Pancreas (tissue), 10 donors: Measurements from ENCODE around the gene GP1BB. TPM values are rescaled to one million over a fixed set of nuclear protein-coding genes. Genes with fewer than 3 reads are reported as not detected.

Source experiments
- ATAC-seq, 4 donors: fragments of 200-7000 bp; cut with Tn5 transposase; one replicate each; pipeline versions ENCODE4 v1.8.0 to v1.9.1; 2020; ENCODE audit warnings: mild to moderate bottlenecking in 4 of 4, moderate library complexity in 4 of 4
- DNase-seq, 6 donors: peaks; one replicate each; pipeline ENCODE4 v3.0.0-alpha.2; 2020
- FAIRE-seq: peaks from 2 replicates; lab custom pipeline; 2012; peaks lifted over from hg19 to GRCh38; lab: Jason Lieb, UNC
- H3K27ac ChIP-seq, 4 donors: fragments of 200-600 bp; sonication (generic); 1 replicate in 3 of 4; 2 replicates in 1 of 4; pipeline versions ENCODE4 v1.5.0 to v1.8.0; 2020
- H3K27me3 ChIP-seq, 4 donors: fragments of 200-600 bp; one replicate each; pipeline ENCODE4 v1.8.0; 2021
- H3K36me3 ChIP-seq, 3 donors: fragments of 200-600 bp; sonication (generic) in 1 of 3; one replicate each; pipeline versions ENCODE4 v1.5.0 to v1.8.0; 2020 to 2021
- H3K4me1 ChIP-seq, 3 donors: fragments of 200-600 bp; one replicate each; pipeline ENCODE4 v1.8.0; 2021
- H3K4me3 ChIP-seq, 4 donors: fragments of 200-600 bp; sonication (generic) in 2 of 4; one replicate each; pipeline versions ENCODE4 v1.5.0 to v1.8.0; 2020 to 2021
- H3K9me3 ChIP-seq, 4 donors: fragments of 200-600 bp; one replicate each; pipeline ENCODE4 v1.8.0; 2021
- CTCF ChIP-seq, 4 donors: fragments of 200-600 bp; sonication (generic) in 3 of 4; IDR thresholded peaks; one replicate each; pipeline versions ENCODE4 v1.5.0 to v1.8.0; 2021; ENCODE audit warnings: antibody characterized with exemption in 4 of 4
- WGBS, 2 donors: extraction: QIAGEN DNeasy Blood & Tissue Kit; methylation state at CpG; one replicate each; pipeline ENCODE4 v1.1.7; 2013; 5-methylcytosine and 5-hydroxymethylcytosine counted together
- intact Hi-C, 3 donors: fragments of 100-400 bp; cut with DNase I; formaldehyde crosslinking; loops; one replicate each; pipeline versions ENCODE4 v1.11.1 to v1.14.2; 2022
- polyA plus RNA-seq, 2 donors: library from polyadenylated mRNA; stranded (reverse); fragments of 200-250 nt; gene quantifications; one replicate each; pipeline ENCODE4 v1.2.3, GENCODE V29; 2013
- total RNA-seq, 6 donors: library from RNA; stranded (reverse); fragmentation: NEBNext Ultra II Directional in 4 of 6; extraction: Animal tissue kit (Norgen Biotek cat#: 25700) in 4 of 6; gene quantifications; one replicate each; pipeline versions ENCODE4 v1.2.1 to v1.2.4, GENCODE V29; 2021 to 2023
- donor health status: healthy with polysubstance abuse.
- donor health status: DM: no; HTN: no; CAD: no; lungs with moderate emphysema.
- donor health status: DM: no; HTN: no; CAD: no.
- donor health status: control.
- donor health status: control.
- donor health status: Bipolar disorder and iron deficiency.
- donor health status: DM: yes; HTN: yes; CAD: no.
- donor health status: DM: no; HTN: no; CAD: no.
- donor health status: DM: no; HTN: no; CAD: no.
- donor health status: DM: yes; HTN: yes; CAD: no.

Gene GP1BB
- total and polyA plus RNA-seq, 8 donors = 1.2 to 21.2 (median 1.5) TPM; not detected in 2

- ATAC-seq (no peak), DNase-seq (no peak), FAIRE-seq (no peak)
- Histone ChIP-seq H3K9me3 (no peaks in the 10 kb centered on the region), H3K27ac (no peak overlapping the region), H3K36me3 (no peaks in the 10 kb centered on the region), H3K4me3 (no peak overlapping the region), H3K4me1 (no peaks in the 10 kb centered on the region), H3K27me3 (no peaks in the 10 kb centered on the region)
- no peak for TF ChIP-seq CTCF (IDR thresholded peaks at IDR 0.05)
- 61 to 70% methylated on average over 21 of the region's 21 CpGs for WGBS, 2 donors
- intact Hi-C loops = no loop called here
Observed at GRCh38 chr22:19688301-19689290, 34.7 kb upstream of the GP1BB start.

DNA sequence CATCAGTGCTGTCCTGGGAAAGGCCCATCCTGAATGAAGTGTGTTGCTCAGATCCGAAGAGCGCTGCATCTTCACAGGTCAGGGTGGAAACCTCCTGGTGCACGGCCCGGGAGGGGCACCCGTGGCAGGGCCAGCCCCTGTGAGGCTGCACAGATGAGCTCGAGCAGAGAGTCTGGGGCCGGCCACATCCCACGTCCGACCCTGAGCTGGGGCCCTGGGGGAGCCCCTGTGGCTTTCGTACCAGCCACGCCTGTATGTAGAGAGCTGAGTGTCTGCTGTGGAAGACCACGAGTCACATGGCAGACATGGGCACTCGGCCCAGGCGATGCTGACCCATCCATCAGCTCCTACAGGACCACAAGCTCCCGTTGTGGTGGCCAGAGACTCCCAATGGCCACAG is 33.9 kb upstream of the GP1BB start:
- intact Hi-C loops = no loop called here
- H3K27ac ChIP-seq = no peak overlapping the region
- DNase-seq (no peak), ATAC-seq (no peak), FAIRE-seq (no peak)
- no peaks in the 10 kb centered on the region for H3K36me3 ChIP-seq
- H3K4me1 ChIP-seq = no peaks in the 10 kb centered on the region
- H3K4me3 ChIP-seq = no peak overlapping the region
- no peaks in the 10 kb centered on the region for H3K27me3 ChIP-seq
- WGBS, 2 donors = 57 to 73% methylated on average over 15 of the region's 15 CpGs
- no peaks in the 10 kb centered on the region for H3K9me3 ChIP-seq
- TF ChIP-seq CTCF (IDR thresholded peaks at IDR 0.05) = no peak

- Histone ChIP-seq H3K9me3 (no peaks in the 10 kb centered on the region), H3K4me1 (no peaks in the 10 kb centered on the region), H3K27ac (no peak overlapping the region), H3K36me3 (no peaks in the 10 kb centered on the region), H3K4me3 (no peak overlapping the region), H3K27me3 (no peaks in the 10 kb centered on the region)
- DNase-seq (no peak), ATAC-seq (no peak), FAIRE-seq (no peak)
- WGBS, 2 donors = 44 to 60% methylated on average over 9 of the region's 9 CpGs
- intact Hi-C loops = no loop called here
- no peak for TF ChIP-seq CTCF (IDR thresholded peaks at IDR 0.05)
Observed at GRCh38 chr22:19691007-19691720, 32.2 kb upstream of the GP1BB start.

- FAIRE-seq (no peak), ATAC-seq (peak in 2 of 4 donors; percentile 46 to 51), DNase-seq (peak in 1 of 6 donors; percentile 58)
- Histone ChIP-seq H3K4me3 (no peak overlapping the region), H3K4me1 (no peaks in the 10 kb centered on the region), H3K9me3 (no peaks in the 10 kb centered on the region), H3K27ac (no peak overlapping the region), H3K36me3 (no peaks in the 10 kb centered on the region), H3K27me3 (no peaks in the 10 kb centered on the region)
- no peak for TF ChIP-seq CTCF (IDR thresholded peaks at IDR 0.05)
- WGBS, 2 donors = 34% methylated on average over 19 of the region's 19 CpGs
- intact Hi-C loops = no loop called here
Observed at GRCh38 chr22:19691721-19692341, 31.5 kb upstream of the GP1BB start.
